C4-2B (cell line): ENCODE measurements around the gene SYNPR.

Experiments used
- H3K27ac ChIP-seq: fragments of 450-650 bp; 2 replicates; pipeline ENCODE4 v1.5.1; 2017
- CTCF ChIP-seq: fragments of 450-650 bp; conservative IDR thresholded peaks from 2 replicates; pipeline ENCODE4 v1.5.1; 2017; ENCODE audit warnings: mild to moderate bottlenecking
- ZFX ChIP-seq: fragments of 450-650 bp; IDR thresholded peaks from 2 replicates; pipeline ENCODE4 v1.6.1; 2017

The SYNPR gene

DNA sequence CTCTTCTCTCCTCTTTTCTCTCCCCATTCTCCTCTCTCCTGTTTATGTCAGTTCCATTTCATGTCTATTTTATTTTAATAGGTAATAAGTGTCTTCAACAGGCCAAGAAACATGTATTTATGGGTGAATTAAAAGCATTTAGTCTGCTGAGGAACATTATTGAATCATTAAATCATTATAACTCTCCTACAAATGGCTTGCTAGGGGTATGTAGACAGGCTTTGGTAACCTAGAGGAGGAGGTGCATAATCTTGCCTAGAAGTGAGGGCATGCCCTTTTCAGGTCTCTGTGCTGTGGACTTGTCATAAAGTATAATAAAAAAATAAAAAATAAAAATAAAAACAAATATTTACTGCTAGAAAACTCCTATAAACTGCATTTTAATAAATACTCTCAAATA lies 285.5 kb downstream of the SYNPR start:
- no peak overlapping the region for H3K27ac ChIP-seq
- TF ChIP-seq ZFX (no peak), CTCF (no peak)

DNA sequence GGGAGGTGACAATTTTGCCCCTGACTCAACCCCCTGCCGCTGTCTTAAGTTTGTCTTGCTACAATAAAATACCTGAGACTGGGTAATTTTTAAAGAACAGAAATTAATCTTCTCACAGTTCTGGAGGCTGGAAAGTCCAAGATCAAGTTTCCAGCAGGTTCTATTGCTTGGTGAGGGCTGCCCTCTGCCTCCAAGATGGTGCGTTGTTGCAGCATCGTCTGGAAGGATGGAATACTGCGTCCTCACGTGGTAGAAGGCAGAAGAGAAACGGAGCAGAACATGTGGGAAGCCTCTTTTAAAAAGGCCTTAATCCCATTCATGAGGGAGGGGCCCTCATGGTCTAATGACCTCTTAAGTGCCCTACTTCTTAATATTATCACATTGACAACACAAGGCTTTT lies 287.1 kb downstream of the SYNPR start:
- H3K27ac ChIP-seq, result no peak overlapping the region
- TF ChIP-seq ZFX (no peak), CTCF (no peak)

DNA sequence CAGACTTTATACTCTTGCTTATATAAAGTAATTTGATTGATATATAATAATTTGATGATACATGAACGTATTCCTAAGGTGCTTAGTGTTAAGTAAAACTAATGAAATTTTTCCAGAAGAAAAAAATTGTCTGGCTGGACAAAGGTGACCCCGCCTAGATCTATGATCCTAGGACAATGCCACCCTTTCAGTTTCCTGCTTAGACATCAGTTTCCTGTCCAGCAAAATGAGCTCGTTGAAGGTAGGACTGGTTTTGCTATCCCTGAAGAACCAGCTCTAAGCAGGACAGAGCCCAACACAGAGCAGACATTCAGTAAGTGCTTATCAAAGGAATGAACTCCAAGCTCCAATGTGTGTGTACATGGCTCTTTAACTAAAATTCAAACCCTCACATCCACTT lies 293.6 kb downstream of the SYNPR start:
- no peak for TF ChIP-seq CTCF
- H3K27ac ChIP-seq, result no peak overlapping the region

GRCh38 chr3:63576846-63577245 lies 298.7 kb downstream of the SYNPR start:
- no peak for TF ChIP-seq CTCF
- TF ChIP-seq ZFX, result no peak
- no peak overlapping the region for H3K27ac ChIP-seq

DNA sequence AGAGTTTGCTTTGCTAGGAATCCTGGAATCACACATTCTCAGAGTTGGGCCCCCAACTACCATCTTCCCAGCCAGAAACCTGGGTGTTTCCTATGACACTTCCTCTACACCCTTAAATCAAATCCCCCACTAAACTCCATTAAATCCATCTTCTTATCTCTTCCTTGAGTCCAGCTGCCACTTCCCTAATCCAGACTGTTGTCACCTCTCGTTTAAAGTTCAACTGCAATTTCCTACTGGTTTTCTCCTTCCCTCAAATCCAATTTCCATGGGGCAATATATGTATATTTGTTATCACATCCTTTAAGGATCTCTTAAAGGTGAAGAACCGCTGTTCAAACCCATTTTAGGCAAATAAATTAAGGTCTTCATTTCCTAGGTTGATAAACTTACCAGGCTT lies 300.8 kb downstream of the SYNPR start:
- no peak overlapping the region for H3K27ac ChIP-seq
- TF ChIP-seq ZFX (no peak), CTCF (no peak)

DNA sequence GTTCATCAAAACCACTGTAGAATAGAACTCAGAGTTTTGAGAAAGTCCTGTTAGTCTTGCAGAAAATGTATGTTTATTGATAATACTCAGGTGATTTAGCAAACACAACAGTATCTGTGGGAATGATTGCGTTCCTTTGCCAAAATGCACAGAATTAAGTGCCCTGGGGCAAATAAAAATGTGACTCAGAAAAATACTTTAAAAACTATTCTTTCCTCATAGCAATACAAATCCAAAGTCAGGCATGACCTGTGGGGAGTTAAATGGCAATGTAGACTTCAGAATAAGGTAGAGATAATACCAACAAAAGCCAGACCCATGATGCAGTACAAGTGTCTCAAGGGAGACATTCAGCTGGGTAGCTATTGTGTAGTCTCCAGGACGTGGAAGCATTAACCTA lies 302.0 kb downstream of the SYNPR start:
- no peak for TF ChIP-seq ZFX
- no peak for TF ChIP-seq CTCF
- H3K27ac ChIP-seq, result no peak overlapping the region

- TF ChIP-seq CTCF, result no peak
- TF ChIP-seq ZFX, result no peak
- H3K27ac ChIP-seq, result no peak overlapping the region
Observed at GRCh38 chr3:63582943-63583500, 304.9 kb downstream of the SYNPR start.
